ENCODE measurements around the gene CSGALNACT2.
"Not testable (repeated sequence)": the region's sequence is repeated elsewhere in the genome, so short reads cannot be mapped to it uniquely, and the experiment has no call there.

Gene CSGALNACT2

DNA sequence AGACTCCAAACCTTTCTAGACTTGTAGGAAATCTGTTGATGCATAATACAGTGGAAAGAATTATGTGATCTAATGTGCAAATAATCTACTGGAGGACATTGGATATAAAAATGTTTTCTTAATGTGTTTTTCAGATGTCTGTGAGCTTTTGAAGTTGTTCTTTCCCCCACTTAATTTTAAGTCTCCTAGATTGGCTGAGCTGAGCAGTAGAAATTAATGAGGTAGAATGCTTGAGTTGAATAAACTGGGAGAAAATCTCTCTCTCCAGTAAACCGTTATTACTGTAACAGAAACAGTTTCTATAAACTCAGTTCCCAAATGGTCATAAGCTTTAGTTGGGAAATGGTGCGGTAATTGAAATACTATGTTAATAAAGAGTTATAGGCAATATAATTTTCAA is 15.7 kb downstream of the CSGALNACT2 start:
- DNase-seq, result no peak

DNA sequence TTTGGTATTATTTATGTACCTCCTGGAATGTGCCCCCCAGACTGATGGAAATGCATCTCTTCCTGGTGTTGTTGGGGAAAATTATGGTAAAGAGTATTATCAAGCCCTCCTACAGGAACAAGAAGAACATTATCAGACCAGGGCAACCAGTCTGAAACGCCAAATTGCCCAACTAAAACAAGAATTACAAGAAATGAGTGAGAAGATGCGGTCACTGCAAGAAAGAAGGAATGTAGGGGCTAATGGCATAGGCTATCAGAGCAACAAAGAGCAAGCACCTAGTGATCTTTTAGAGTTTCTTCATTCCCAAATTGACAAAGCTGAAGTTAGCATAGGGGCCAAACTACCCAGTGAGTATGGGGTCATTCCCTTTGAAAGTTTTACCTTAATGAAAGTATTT is 17.0 kb downstream of the CSGALNACT2 start:
- DNase-seq, result no peak

DNA sequence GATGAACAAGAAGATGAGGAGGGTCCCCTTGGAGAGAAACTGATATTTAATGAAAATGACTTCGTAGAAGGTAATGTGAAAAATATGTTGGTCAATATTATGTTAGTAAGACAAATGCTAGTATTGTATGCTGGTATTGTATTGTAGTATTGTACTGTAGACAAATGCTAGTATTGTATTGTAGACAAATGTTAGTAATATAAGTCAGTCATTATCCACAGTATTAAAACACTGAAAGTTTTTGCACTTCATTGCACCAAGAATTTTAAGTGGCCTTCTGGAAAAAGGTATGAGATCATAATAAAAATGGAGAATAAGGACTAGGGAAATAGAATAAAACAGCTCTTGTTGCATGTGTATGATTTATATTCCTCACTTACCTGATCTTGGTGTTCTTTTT is 17.5 kb downstream of the CSGALNACT2 start:
- no peak for DNase-seq

DNA sequence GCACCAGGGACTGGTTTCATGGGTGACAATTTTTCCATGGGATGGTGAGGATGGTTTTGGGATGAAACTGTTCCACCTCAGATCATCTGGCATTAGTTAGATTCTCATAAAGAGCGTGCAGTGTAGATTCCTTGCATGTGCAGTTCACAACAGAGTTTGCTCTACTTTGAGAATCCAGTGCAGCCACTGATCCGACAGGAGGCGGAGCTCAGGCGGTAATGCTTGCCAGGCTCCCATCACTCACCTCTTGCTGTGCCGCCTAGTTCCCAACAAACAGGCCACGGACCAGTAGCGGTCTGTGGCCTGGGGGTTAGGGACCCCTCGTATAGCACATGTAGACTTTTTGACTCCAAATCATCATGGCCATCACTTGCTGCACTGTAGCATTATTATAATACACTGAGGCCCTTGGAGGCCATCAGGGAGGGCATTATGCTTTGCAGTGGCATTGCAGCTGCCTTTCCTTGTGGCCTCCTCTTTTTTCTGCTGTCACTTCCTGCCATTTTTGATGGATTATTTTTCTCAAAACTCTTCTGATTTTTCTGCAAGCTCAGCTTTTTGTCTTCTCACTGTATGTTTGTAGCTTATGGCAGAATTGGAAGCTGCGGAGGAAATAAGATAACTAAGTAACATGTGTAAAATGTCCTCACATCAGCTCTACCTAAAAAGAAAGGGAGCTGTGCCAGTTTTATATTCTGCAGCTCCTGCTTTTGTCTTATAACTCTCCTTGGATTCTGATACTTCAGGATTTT is 18.5 kb downstream of the CSGALNACT2 start:
- no peak for DNase-seq

DNA sequence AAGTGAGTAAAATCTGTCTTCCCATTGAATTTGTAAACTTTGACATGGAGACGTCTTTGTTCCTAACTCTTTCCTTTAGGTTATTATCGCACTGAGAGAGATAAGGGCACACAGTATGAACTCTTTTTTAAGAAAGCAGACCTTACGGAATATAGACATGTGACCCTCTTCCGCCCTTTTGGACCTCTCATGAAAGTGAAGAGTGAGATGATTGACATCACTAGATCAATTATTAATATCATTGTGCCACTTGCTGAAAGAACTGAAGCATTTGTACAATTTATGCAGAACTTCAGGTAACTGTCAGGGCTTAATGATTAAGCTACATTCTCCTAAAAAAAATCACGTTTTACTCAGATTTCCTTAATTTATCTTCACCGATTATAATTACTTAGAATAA is 20.4 kb downstream of the CSGALNACT2 start:
- no peak for DNase-seq

DNA sequence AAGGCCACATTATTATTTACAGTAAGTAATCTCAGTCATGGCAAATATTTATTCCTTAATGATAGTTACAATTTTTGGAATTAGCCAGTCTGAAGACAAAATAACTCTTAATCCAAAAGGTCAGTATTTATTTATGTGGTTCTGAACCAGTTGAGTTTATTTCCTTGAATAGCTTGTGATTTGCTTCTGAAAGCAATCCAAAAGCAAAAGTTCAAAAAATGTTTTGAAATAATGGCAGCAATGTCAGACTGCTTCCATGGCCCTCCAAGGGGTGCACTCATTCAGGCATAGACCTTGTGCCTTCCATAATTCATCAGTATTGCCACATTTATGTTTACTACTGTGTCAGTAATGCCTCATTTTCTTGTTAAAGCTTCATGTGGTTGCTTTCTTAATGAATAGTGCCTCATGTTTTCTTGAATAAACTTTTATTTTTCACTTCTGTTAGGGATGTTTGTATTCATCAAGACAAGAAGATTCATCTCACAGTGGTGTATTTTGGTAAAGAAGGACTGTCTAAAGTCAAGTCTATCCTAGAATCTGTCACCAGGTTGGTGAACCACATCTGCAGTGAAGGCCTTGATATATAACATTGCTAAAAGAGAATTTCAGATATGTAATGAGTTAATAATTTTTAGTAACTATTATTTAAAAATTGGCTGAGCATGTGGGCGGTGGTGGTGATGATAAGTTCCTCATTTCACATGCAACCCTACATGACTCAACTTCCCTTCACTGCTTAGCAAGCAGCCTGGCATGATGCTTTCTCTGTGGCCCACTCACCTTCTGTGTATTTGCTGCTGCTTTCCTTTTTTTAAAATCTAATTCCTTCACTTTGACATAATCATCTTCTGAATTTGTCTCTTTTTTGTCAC is 22.0 kb downstream of the CSGALNACT2 start:
- DNase-seq, result peak; percentile 85

DNA sequence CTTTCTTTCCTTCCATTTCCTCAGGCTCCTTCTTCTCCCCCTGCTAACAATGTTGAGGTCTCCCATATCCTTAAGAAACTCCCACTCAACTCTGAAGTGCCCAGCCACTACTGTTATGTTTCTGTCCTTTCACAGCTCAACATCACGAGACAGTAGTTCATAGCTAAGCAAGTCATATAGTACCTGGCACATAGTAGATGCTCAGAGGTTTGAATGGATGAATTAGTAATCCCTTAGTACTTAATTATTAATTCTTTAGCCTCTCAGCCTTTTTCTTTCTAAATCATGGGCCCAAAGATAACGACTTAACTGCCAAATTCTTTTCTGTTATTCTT is 22.6 kb downstream of the CSGALNACT2 start:
- DNase-seq, result no peak

DNA sequence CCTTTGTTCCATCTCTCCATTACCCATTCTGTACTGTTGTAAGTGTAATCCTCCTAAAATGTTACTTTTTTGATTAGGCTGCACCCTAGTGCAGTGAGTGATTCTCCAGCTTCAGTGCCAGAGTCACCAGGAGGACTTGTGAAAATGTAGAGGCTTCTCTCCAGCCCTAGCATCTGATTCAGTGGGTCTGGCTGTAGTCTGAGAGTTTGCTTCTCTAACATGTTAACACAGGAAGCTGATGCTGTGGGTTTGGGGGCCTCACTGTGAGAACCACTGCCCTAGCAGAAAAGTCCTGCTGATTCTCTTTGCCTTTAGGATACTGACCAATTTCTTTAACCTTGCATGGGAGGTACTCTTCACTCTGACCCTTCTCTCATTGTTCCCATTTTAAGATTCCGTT is 24.4 kb downstream of the CSGALNACT2 start:
- no peak for DNase-seq

DNA sequence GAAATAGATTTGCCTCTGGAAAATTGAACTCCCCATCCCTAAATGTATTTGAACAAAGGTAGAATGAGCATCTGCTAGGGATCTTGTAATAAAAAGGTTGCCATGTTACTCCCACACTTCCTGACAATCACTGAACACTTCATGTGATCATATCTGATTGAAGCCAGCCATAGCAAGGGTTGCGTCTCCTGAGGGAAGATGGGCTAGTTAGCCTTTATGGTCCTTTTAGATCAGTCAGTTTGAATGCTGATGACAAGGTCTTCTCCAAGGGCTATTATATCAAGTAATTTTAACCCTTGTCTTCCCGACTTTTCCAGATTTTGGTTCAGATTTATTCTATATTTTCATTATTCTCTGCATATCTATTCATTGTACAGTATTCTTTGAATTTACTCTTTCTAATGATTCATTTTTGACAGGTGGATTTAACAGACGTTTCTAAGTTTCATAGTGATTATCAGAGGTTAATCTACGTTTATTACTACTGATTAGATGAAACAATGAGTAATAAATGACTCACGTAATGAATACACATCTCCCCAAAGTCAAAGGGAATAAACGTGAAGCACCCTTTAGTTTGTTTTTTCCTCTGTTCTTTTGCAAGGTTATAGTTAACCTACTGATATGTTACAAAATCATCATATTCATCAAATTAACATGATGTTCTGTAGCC is 28.1 kb downstream of the CSGALNACT2 start:
- DNase-seq, result peak; percentile 30

DNA sequence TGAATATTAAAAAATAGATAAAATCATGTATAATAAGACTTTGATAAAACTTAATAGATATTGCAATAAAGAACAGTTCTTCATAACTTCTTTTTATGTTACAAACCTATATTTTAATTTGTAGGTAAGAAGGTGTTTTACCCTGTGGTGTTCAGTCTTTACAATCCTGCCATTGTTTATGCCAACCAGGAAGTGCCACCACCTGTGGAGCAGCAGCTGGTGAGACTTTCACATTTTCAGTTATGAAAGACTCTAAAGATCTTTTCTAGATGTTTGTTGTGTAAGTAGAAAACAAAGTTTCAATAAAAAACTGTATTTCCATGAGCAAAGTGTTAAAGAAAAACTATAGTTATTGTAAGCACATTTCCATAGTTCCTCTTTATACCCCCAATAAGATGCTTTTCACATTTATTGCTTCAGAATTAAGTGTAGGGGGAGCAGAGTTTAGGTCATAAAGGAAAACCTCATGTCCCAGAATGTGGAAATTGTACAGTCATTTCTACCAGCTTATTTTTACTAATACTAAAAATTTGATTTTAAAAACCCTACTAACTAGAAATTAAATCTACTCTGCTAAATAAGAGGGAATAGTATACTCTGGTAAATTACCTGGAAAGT is 28.7 kb downstream of the CSGALNACT2 start:
- DNase-seq, result no peak

DNA sequence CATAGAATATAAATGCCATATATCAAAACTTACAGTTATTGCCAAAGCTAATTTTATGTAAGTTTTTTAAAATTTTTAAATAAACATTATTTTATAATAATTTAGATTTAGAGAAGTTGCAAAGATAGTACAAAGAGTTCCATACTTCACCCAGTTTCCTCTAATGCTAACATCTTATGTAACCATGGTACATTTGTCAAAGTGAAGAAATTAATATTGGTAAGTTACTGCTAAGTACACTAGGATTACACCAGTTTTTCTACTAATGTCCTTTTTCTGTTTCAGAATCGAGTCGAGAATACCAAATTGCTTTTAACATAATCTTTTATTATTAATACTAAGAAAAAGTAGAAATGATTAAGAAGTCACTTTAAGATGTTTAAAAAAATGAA is 29.2 kb downstream of the CSGALNACT2 start:
- no peak for DNase-seq

DNA sequence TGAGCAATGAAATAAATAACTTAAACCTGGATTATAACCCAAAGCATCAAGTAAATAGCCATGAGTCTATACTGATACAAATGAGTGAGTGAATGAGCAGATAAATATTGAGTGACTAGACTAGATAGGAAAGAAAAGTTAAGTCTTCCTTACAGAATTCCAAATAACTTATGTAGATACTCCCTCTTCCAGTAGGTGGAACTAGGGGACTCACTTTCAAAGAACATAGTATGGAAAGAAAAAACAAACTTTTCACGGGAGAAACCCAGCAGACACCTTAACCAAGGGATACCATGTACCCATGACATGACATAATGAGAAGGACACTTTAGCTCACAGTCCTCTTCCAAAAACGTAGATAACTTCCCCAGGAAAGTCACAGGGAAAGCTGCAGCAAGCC is 32.2 kb downstream of the CSGALNACT2 start:
- peak; percentile 20 for DNase-seq

DNA sequence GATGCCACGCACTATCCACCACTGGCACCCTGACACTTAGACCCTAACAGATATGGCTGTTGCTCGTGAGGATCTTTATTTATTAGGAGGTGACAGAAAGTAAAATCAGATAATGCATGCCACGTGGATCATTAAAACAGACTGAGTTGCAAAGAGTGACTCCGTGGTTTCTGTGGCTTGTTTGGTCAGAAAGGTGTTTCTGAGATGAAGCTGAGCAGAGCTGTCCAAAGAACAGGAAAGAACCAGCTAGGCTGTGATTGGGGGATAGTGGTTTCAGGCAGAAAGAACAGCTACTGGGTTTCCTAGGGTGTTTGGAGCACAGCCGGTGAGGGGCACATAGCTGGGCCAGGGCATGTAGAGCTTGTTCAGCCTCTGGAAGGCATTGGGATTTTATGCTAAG is 34.4 kb downstream of the CSGALNACT2 start:
- no peak for DNase-seq

DNA sequence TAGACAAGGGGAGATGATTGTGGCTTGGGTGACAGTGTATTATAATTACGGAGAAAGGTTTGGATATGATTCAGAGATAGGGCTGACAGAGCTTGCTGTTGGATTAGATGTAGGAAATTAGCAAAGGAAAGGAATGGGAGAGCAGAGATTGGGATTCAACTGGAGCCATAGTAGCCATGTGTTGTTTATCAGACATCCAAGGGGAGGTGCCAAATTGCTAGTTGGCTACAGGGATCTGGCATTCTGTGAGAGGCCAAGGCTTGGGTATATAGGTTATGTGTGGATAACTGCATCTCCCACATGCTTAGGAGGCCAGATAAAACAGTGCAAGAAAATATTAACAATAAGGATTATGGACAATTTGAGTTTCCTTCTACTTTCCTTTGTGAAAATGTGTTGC is 34.9 kb downstream of the CSGALNACT2 start:
- no peak for DNase-seq

DNA sequence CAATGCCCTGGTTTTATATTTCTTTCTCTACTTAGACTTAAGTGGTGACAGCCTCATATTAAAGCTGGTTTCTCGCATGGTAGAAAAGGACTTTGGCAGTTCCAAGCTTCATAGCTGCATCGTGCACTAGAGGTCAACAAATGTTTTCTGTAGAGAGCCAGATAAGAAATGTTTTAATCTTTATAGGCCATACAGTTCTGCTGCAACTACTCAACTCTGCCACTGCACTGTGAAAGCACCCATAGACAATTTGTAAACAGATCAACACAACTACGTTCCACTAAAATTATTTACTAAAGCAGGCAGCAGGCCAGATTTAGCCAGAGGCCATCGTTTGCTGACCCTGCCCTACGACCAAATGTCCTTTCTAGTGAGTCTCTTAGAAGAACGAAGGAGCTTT is 36.7 kb downstream of the CSGALNACT2 start:
- DNase-seq, result no peak

DNA sequence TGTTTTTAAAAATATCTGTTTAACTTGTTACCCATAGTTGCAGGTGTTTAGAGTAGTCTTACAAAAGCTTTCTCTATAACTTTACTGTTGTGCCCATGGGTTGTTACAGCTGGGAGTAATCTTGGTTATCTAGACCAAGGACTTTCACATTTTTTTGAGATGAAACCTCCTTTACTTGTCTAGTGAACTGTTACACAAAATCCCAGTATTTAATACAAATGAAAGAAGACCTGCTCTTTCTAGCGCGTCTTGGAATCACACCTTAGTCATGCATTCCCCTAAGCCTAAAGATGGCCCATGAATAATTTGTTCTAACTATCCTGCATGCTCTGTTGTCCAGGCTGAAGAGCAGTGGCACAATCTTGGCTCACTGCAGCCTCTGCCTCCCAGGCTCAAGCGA is 38.0 kb downstream of the CSGALNACT2 start:
- DNase-seq, result no peak

DNA sequence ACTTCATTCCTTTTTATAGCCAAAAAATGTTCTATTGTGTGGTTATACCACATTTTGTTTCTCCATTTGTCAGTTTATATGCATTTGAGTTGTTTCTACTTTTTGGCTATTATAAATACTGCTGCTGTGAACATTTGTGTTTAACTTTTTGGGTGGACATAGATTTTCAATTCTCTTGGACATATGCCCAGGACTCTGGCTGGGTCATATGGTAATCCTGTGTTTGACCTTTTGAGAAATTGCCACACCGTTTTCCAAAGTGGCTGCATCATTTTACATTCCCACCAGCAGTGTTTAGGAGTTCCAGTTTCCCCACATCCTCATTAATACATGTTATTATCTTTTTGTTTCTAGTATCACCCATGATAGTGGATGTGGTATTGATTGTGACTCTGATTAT is 39.4 kb downstream of the CSGALNACT2 start:
- peak; percentile 21 for DNase-seq

DNA sequence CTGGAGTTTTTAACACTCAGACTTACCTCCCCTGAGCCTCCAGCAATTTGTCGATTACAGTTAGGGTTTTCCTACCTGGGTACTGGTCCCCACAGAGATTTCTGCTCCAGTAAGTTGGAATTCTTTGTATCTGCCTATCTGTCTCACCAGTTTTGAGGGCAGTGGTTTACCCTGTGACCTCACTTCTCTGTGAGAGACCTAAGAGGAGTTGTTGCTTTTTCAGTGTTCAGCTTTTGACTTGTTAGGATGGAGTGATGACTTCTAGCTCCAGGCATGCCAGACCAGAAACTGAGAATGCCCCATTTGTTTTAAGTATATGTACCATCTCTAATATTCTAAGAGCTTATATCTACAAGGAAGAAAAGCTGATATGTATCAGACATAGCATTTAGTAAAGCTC is 42.9 kb downstream of the CSGALNACT2 start:
- no peak for DNase-seq

DNA sequence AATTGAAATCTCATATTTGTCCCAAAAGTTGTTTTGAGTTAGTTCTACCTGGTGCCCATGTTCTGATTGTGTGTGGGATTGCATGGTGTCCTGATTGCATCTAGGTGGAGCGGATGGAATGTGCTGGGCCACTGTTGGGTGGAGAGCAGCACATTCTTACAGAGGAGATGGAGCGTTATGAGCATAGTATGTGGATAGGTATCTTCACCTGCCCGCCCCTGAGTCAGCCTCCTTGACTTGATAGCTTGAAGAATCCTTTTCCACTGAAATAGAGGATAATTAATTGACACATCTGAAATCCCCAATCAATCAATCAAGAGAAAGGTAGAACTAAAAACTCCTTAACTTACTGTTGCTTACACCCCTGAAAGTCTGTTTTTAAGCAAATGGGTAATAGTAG is 45.5 kb downstream of the CSGALNACT2 start:
- not testable (repeated sequence) for DNase-seq

DNA sequence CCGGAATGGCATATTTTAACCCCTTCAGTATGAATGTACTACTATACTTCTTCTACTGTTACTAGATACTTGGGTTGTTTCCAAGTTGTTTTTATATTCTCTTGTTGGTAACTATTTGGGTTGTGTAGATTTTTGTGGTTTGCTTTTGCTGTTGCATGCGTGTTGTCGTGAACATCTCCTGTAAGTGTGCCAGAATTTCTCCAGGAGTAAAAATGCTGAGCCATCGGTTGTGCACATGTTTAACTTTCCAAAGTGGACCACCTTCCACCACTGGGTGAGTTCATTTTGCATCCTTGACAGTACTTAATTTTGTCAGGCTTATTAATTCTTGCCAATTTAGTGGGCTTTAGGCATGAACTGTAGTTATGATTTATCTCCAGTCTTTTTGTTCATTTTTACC is 47.9 kb downstream of the CSGALNACT2 start:
- DNase-seq, result no peak

DNA sequence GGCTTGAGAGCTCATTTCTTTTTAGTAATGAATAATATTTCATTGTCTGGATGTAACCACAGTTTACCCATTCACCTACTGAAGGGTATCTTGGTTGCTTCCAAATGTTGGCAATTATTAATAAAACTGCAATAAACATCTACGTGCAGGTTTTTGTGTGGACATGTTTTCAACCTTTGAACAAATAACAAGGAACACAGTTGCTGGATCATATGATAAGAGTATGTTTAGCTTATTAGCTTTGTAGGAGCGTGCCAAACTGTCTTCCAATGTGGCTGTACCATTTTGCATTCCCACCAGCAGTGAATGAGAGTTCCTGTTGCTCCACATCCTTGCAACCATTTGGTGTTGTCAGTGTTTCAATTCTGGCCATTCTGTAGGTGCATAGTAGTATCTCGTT is 49.0 kb downstream of the CSGALNACT2 start:
- DNase-seq, result no peak

DNA sequence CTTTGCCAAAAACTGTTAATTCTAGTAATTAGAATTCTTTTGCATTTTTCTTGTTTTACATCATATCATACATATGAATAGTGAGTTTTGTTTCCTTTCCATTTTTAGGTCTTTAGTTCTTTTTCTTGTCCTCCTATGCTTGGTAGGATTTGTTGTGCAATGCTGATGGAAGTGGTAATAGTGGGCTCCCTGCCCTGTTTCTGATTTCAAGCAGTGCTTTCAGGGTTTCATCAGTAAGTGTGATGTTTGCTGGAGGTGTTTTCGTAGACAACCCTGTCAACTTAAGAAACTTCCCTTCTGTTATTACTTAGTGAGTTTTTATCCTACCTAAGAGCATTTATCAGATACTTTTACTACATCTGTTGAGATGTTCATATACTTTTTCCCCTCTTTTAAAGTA is 50.5 kb downstream of the CSGALNACT2 start:
- no peak for DNase-seq

DNA sequence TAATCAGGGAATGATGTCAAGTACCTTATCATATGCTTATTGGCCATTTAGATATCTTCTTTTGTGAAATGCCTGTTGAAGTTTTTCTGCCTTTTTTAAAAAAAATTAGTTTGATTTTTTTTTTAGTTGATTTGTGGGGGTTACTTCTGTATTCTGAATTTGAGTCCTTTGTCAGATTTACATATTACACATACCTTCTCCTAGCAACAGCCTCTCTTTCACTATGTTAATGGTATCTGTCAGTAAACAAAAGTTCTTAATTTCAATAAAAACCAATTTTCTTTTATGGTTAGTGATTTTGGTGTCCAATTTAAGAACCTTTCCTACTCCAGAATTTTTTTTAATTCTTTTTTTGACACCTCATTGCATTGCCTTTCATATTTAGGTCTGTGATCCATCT is 52.0 kb downstream of the CSGALNACT2 start:
- DNase-seq, result no peak

DNA sequence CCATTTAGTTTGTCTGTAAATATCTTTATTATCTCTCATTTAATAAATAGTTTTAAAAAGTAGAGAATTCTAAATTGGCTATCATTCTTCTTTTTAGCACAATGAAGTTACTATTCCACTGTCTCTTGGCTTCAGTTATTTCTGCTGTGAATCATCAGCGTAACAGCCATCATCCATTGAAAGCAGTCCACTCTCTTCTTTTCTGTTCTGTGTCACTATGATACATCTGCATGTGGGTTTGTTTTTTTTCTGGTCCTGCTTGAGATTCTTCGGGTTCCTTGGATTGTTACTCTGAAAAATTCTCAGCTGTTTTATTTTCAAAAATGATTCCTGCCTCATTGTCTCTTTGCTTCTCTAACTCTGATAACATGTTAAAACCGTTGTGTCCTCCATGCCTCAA is 52.5 kb downstream of the CSGALNACT2 start:
- no peak for DNase-seq
